H9 (cell line): ENCODE measurements around the gene ETV7. TPM values are rescaled to one million over a fixed set of nuclear protein-coding genes. Genes with fewer than 3 reads are reported as not detected.

Source experiments
- DNase-seq: peaks from one replicate; pipeline ENCODE4 v3.0.0-alpha.2; 2017
- H2AFZ ChIP-seq: one replicate; pipeline ENCODE4 v1.6.1; 2013; ENCODE audit warnings: mild to moderate bottlenecking, low read length, control low read depth, moderate library complexity
- H2AK5ac ChIP-seq: 2 replicates; pipeline ENCODE4 v1.6.1; 2013; ENCODE audit warnings: low read length, control low read depth, mixed read lengths; ENCODE audit not compliant: insufficient read length
- H2BK120ac ChIP-seq: one replicate; pipeline ENCODE4 v1.6.1; 2013; ENCODE audit warnings: low read depth, mild to moderate bottlenecking, low read length, control low read depth, inconsistent platforms; ENCODE audit not compliant: poor library complexity, severe bottlenecking
- H2BK12ac ChIP-seq: 2 replicates; pipeline ENCODE4 v1.6.1; 2013; ENCODE audit warnings: low read length, control low read depth, mixed read lengths, low read depth; ENCODE audit not compliant: insufficient read length
- H2BK15ac ChIP-seq: 2 replicates; pipeline ENCODE4 v1.6.1; 2013; ENCODE audit warnings: low read depth, low read length, control low read depth
- H2BK20ac ChIP-seq: one replicate; pipeline ENCODE4 v1.6.1; 2013; ENCODE audit warnings: low read depth, mild to moderate bottlenecking, low read length, control low read depth, inconsistent platforms; ENCODE audit not compliant: poor library complexity, severe bottlenecking
- H2BK5ac ChIP-seq: 2 replicates; pipeline ENCODE4 v1.6.1; 2013; ENCODE audit warnings: low read length, control low read depth, mixed read lengths; ENCODE audit not compliant: insufficient read length
- H3K14ac ChIP-seq: 2 replicates; pipeline ENCODE4 v1.6.1; 2013; ENCODE audit warnings: low read length, control low read depth; ENCODE audit not compliant: insufficient read depth
- H3K18ac ChIP-seq: 2 replicates; pipeline ENCODE4 v1.6.1; 2013; ENCODE audit warnings: low read depth, mild to moderate bottlenecking, mixed read lengths, low read length, control low read depth; ENCODE audit not compliant: insufficient read length
- H3K23ac ChIP-seq: 2 replicates; pipeline ENCODE4 v1.6.1; 2013; ENCODE audit warnings: low read length, control low read depth, mixed read lengths, low read depth; ENCODE audit not compliant: insufficient read length
- H3K23me2 ChIP-seq: 2 replicates; pipeline ENCODE4 v1.6.1; 2013; ENCODE audit warnings: low read depth, mild to moderate bottlenecking, mixed read lengths, low read length, control low read depth; ENCODE audit not compliant: insufficient read length, poor library complexity, severe bottlenecking
- H3K27ac ChIP-seq: 2 replicates; pipeline ENCODE4 v1.5.1; 2013; ENCODE audit warnings: low read length, control low read depth, mixed read lengths, low read depth; ENCODE audit not compliant: insufficient read length
- H3K27me3 ChIP-seq: 2 replicates; pipeline ENCODE4 v1.6.1; 2013; ENCODE audit warnings: low read length, control low read depth, inconsistent platforms; ENCODE audit not compliant: insufficient read depth
- H3K4ac ChIP-seq: 2 replicates; pipeline ENCODE4 v1.6.1; 2013; ENCODE audit warnings: low read depth, mild to moderate bottlenecking, control low read depth, inconsistent platforms, low read length, moderate library complexity
- H3K4me1 ChIP-seq: 2 replicates; pipeline ENCODE4 v1.6.1; 2013; ENCODE audit warnings: low read length, control low read depth, inconsistent platforms; ENCODE audit not compliant: insufficient read depth
- H3K4me2 ChIP-seq: 2 replicates; pipeline ENCODE4 v1.6.1; 2013; ENCODE audit warnings: low read length, control low read depth, mixed read lengths; ENCODE audit not compliant: insufficient read length, insufficient read depth
- H3K56ac ChIP-seq: 2 replicates; pipeline ENCODE4 v1.6.1; 2013; ENCODE audit warnings: low read depth, mild to moderate bottlenecking, mixed read lengths, low read length, control low read depth; ENCODE audit not compliant: insufficient read length
- H3K79me1 ChIP-seq: 2 replicates; pipeline ENCODE4 v1.6.1; 2013; ENCODE audit warnings: low read depth, mild to moderate bottlenecking, moderate library complexity, low read length, control low read depth, inconsistent platforms; ENCODE audit not compliant: insufficient read depth, poor library complexity, severe bottlenecking
- H3K79me2 ChIP-seq: 2 replicates; pipeline ENCODE4 v1.6.1; 2013; ENCODE audit warnings: low read length, control low read depth, inconsistent platforms; ENCODE audit not compliant: insufficient read depth
- H3K9ac ChIP-seq: 2 replicates; pipeline ENCODE4 v1.6.1; 2013; ENCODE audit warnings: low read length, control low read depth, mixed read lengths; ENCODE audit not compliant: insufficient read length; ENCODE audit errors: extremely low read depth
- H3K9me3 ChIP-seq: one replicate; pipeline ENCODE4 v1.6.1; 2013; ENCODE audit warnings: low read depth, low read length, inconsistent platforms; ENCODE audit not compliant: control insufficient read depth
- H3T11ph ChIP-seq: one replicate; pipeline ENCODE4 v1.6.1; 2013; ENCODE audit warnings: mild to moderate bottlenecking, low read length, control low read depth, inconsistent platforms
- H4K20me1 ChIP-seq: one replicate; pipeline ENCODE4 v1.6.1; 2013; ENCODE audit not compliant: control insufficient read depth, insufficient read length, insufficient read depth
- H4K5ac ChIP-seq: 2 replicates; pipeline ENCODE4 v1.6.1; 2013; ENCODE audit warnings: low read depth, mild to moderate bottlenecking, mixed read lengths, low read length, control low read depth; ENCODE audit not compliant: insufficient read length
- H4K8ac ChIP-seq: replicated peaks from 2 replicates; pipeline ENCODE4 v1.6.1; 2013; ENCODE audit warnings: low read length, control low read depth, mixed read lengths, low read depth; ENCODE audit not compliant: insufficient read length
- H4K91ac ChIP-seq: 2 replicates; pipeline ENCODE4 v1.6.1; 2013; ENCODE audit warnings: low read depth, mild to moderate bottlenecking, moderate library complexity, mixed read lengths, low read length, control low read depth; ENCODE audit not compliant: insufficient read length
- H3K27ac Mint-ChIP-seq, 3 experiments: 2 replicates in 2 of 3; 3 replicates in 1 of 3; pipeline ENCODE4 v1.8.0; 2020 to 2021; ENCODE audit warnings: mixed read lengths in 3 of 3, mild to moderate bottlenecking in 1 of 3, moderate library complexity in 1 of 3
- H3K27me3 Mint-ChIP-seq: 2 replicates; pipeline ENCODE4 v1.8.0; 2021; ENCODE audit warnings: low read depth, mild to moderate bottlenecking, moderate library complexity, mixed read lengths
- H3K36me3 Mint-ChIP-seq, 3 experiments: 2 replicates in 2 of 3; 3 replicates in 1 of 3; pipeline ENCODE4 v1.8.0; 2020 to 2021; ENCODE audit warnings: low read depth in 3 of 3, mixed read lengths in 3 of 3; ENCODE audit not compliant: insufficient read depth in 1 of 3
- H3K4me1 Mint-ChIP-seq, 2 experiments: 2 replicates each; pipeline ENCODE4 v1.8.0; 2020; ENCODE audit warnings: mixed read lengths in 2 of 2
- H3K4me3 Mint-ChIP-seq, 2 experiments: 2 replicates in 1 of 2; 3 replicates in 1 of 2; pipeline ENCODE4 v1.8.0; 2020 to 2021; ENCODE audit warnings: mild to moderate bottlenecking in 2 of 2, mixed read lengths in 2 of 2, moderate library complexity in 1 of 2
- H3K9me3 Mint-ChIP-seq, 2 experiments: 2 replicates in 1 of 2; 3 replicates in 1 of 2; pipeline ENCODE4 v1.8.0; 2020; ENCODE audit warnings: mild to moderate bottlenecking in 2 of 2, mixed read lengths in 2 of 2, moderate library complexity in 1 of 2
- WGBS: extraction: QIAGEN DNeasy Blood & Tissue Kit; methylation state at CpG from one replicate; pipeline ENCODE4 v1.1.7; 2013; ENCODE audit warnings: missing lambda C conversion rate, low lambda C conversion rate, mixed read lengths; ENCODE audit not compliant: insufficient read length; ENCODE audit errors: extremely low coverage; 5-methylcytosine and 5-hydroxymethylcytosine counted together
- total RNA-seq: library from RNA; stranded (reverse); gene quantifications from 2 replicates; pipeline ENCODE4 v1.2.1, GENCODE V29; 2021
- TF ChIP-seq, protein P1 (sequence below): fragments of 200-600 bp; sonication (generic); conservative IDR thresholded peaks from 3 replicates; pipeline ENCODE4 v1.8.0; 2021; ENCODE audit warnings: antibody characterized with exemption, mild to moderate bottlenecking

Gene ETV7
- total RNA-seq, 1 experiment from 2014 or later: 0.92 TPM

GRCh38 chr6:36357872-36358225, 29.6 kb downstream of the ETV7 start:
- Histone ChIP-seq H3K79me2 (no peaks in the 10 kb centered on the region), H3K79me1 (no peaks in the 10 kb centered on the region), H3T11ph (no peak overlapping the region), H3K9me3 (no peaks in the 10 kb centered on the region), H2BK15ac (no peak overlapping the region), H2BK5ac (no peak overlapping the region), H3K18ac (no peak overlapping the region), H2BK12ac (no peak overlapping the region), H2BK20ac (no peak overlapping the region), H2AK5ac (no peak overlapping the region), H3K4me1 (0 out of 2 replicates have a peak, but pooled peaks cover 1% of the 10 kb centered on the region), H3K27me3 (no peaks in the 10 kb centered on the region), H4K91ac (no peak overlapping the region), H3K23me2 (no peaks in the 10 kb centered on the region), H3K56ac (no peak overlapping the region), H4K5ac (no peak overlapping the region), H3K4me2 (no peak overlapping the region), H4K8ac (no peak overlapping the region), H4K20me1 (no peaks in the 10 kb centered on the region), H2AFZ (no peak overlapping the region), H3K23ac (no peak overlapping the region), H3K9ac (no peak overlapping the region), H3K4ac (no peak overlapping the region), H3K14ac (no peak overlapping the region), H2BK120ac (no peak overlapping the region), H3K27ac (no peak overlapping the region)
- peaks cover 0 to 2% (median 0%) of the 10 kb centered on the region in 3 experiments; a peak in 2 of 7 replicates for H3K36me3 Mint-ChIP-seq
- DNase-seq: no peak
- no CpG with 5 or more reads among the region's 3 CpGs for WGBS
- TF ChIP-seq, protein P1, sequence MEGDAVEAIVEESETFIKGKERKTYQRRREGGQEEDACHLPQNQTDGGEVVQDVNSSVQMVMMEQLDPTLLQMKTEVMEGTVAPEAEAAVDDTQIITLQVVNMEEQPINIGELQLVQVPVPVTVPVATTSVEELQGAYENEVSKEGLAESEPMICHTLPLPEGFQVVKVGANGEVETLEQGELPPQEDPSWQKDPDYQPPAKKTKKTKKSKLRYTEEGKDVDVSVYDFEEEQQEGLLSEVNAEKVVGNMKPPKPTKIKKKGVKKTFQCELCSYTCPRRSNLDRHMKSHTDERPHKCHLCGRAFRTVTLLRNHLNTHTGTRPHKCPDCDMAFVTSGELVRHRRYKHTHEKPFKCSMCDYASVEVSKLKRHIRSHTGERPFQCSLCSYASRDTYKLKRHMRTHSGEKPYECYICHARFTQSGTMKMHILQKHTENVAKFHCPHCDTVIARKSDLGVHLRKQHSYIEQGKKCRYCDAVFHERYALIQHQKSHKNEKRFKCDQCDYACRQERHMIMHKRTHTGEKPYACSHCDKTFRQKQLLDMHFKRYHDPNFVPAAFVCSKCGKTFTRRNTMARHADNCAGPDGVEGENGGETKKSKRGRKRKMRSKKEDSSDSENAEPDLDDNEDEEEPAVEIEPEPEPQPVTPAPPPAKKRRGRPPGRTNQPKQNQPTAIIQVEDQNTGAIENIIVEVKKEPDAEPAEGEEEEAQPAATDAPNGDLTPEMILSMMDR: no peak
- H3K4me1 Mint-ChIP-seq: no peaks in the 10 kb centered on the region
- no peak overlapping the region for H3K27ac Mint-ChIP-seq
- H3K27me3 Mint-ChIP-seq: peaks cover 2% of the 10 kb centered on the region; the same call in 1 of the 2 replicates
- H3K4me3 Mint-ChIP-seq: no peak overlapping the region
- H3K9me3 Mint-ChIP-seq: peaks cover 2% of the 10 kb centered on the region in 2 experiments; a peak in 2 of 5 replicates
